NCI-H526 (cell line): ENCODE measurements around the gene PKD2.

Source experiments
- DNase-seq, 2 experiments: peaks; one replicate each; lab custom pipeline; 2025; lab: John Stamatoyannopoulos, UW

Gene PKD2

DNA sequence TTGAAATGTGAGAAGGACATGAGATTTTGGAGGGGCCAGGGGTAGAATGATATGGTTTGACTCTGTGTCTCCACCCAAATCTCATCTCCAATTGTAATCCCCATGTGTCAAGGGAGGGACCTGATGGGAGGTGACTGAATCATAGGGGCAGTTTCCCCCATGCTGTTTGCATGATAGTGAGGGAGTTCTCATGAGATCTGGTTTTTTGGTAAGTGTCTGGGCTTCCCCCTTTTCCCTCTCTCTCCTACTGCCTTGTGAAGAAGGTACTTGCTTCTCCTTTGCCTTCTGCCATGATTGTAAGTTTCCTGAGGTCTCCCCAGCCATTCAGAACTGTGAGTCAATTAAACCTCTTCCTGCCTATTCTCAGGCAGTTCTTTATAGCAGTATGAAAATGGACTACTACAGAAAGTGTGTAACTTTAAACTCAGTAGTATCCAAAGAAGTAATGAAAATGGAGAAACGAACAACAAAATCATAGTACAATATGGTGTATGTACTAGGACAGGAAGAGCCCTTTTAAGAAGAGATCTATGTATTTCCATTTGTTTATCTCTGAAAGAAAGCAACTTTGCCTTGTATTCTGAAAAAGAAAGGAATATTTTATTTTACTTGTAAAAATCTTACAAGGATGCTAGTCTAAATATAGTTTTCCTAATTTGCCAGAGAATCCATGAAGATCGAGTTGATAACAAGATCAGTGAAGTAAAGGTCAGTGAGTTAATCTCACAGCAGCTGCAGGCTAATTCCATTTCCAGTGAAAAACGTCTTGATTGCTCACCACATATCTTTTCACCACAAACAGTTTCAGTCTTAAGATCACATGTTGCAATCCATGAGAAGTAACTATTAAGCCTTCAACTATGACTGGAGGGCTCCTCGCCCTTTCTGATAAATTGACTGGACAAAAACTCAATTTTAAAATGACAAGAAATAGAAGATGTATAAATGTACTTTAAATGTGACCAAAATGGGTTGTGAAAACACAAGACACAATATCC is 20.5 kb downstream of the PKD2 start:
- DNase-seq, result no peak

- DNase-seq, result no peak
Measured at GRCh38 chr4:88028946-88029345, 21.5 kb downstream of the PKD2 start.

- DNase-seq, result no peak
Measured at GRCh38 chr4:88029556-88029955, 22.1 kb downstream of the PKD2 start.

- no peak for DNase-seq
Measured at GRCh38 chr4:88030565-88031310, 23.3 kb downstream of the PKD2 start.

DNA sequence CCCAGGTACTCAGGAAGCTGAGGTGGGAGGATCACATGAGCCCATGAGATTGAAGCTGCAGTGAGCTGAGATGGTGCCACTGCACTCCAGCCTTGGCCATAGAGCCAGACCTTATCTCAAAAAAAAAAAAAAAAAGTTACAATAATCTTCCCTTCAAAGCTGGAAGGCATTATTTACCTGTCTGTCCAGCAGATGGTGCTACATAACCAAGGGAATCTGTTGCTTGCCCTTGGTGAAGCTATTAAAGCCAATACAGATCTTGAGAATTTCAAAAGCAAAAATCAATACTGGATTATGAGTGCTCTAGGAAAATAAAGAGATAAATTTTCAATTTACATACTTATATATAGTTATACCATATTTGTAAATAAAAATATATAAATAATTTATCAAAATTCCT is 25.9 kb downstream of the PKD2 start:
- peak in 1 of 2 experiments; percentile 45 for DNase-seq

DNA sequence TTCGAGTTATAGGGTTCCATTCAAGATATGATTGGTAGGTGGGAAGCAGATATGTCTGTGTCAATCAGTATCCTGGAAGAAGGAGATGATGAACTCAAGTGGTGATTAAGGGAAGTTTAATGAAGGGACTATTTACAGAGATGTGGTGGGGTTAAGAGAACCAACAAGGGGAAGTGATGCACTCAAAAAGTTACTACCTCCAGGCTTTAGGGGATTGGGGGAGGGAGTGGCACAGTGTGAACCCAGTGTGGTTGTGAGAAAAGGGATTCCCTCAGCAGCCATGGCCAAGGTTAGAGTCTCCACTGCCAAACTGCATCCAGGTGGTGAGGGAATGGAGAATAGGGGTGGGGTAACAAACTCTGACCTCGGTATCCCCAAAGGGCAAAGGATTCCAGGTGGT is 27.9 kb downstream of the PKD2 start:
- DNase-seq, result no peak

DNA sequence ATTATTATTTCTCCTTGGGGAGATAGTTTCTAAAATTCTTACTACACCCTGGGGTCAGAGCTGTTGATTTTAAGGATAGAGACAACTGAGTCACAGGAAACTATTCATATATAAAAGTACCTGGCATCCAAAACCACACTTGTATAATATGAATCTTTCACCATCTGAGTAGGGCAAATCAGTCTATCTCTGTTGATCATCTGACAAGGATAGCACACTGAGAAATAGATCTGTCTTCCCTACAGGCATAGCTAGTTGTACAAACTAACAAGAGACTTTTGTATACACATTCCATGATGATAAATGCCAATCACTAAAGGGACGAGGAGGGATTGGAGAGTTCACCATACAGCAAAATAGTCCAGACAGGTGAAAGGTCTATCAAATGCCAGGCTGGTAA is 30.0 kb downstream of the PKD2 start:
- no peak for DNase-seq

DNA sequence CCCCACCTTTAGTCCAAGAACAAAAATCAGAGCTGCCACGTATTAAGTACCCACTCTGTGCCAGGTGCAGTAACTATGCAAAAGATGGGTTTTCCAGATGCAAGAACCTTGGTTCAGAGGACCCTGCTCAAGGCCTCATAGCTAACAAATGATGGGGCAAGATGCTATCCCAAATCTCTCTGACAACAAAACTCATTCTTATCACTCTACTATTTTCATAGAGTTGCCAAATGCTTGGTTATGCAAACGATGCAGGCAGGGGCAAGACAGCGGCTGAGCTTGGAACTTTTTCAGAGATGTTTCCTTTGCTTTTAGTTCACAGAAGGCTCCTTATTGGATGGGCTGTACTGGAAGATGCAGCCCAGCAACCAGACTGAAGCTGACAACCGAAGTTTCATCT is 30.5 kb downstream of the PKD2 start:
- DNase-seq, result no peak

DNA sequence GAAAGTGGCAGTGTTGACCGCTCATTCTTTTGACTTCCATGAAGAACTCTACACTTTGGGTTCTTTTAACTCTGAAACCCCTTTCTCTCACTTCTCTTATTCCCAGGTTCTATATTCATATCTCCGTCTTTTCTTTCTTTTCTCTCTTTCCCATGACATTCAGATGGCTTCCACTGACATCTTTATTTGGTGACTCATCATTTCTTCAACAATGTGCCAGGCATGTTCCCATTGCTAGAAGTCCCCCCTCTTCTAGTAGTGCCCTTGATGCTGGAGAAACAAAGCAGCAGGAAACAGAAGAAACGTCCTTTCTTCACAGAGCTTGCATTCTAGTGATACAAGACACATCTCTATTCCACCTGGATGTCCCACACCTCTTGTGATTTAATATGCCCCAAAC is 33.3 kb downstream of the PKD2 start:
- DNase-seq, result no peak

DNA sequence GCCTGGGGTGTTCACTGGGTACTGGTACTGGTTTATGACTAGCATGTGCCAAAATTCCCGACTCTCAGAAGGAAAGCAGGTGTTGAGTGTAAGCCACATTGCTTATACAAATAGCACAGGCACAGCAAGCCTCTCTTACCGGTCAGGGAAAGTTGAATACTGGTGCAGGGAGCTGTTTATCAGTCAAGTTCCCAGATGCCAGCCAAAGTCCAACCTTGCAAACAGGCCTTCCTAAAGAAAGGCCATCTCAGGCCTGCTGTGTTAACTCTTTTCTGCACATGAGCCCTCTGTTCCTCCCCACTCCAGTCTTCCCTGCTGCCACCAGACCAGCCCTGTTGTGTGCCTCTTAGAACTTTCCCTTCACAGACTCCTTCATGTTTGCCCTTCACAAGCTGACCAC is 34.2 kb downstream of the PKD2 start:
- no peak for DNase-seq

DNA sequence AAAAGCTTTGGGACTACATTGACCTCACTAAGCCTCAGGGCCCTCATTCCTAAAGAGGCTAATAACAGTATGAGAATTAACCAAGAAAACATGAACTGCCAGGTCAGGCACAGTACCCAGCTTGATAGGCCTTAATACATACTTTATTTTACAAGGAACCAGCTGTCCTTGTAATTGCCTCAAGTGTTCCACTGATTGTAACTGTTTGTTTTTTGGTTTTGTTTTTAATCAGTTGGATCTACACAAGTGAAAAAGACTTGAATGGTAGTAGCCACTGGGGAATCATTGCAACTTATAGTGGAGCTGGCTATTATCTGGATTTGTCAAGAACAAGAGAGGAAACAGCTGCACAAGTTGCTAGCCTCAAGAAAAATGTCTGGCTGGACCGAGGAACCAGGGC is 35.6 kb downstream of the PKD2 start:
- no peak for DNase-seq

- DNase-seq, result no peak
Measured at GRCh38 chr4:88043586-88044340, 36.3 kb downstream of the PKD2 start.

DNA sequence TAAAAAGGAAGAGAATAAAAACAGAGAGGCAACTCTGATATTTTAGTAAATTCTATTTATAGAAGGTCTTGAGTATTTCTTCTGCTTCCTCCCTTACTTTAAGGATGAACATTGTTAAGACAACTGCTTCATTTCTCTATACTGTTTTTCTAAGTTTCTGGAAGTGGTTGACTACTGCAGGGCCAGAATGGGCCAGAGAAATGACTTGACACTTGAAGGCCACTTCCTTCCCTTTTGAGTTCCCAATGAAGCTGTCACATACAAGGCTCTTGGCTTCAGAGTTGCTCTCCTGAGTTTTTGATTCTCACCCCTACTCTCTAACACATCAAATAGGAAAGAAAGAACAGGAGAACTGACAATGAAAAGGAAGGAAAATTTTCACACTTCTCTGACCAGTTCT is 37.6 kb downstream of the PKD2 start:
- DNase-seq, result no peak

DNA sequence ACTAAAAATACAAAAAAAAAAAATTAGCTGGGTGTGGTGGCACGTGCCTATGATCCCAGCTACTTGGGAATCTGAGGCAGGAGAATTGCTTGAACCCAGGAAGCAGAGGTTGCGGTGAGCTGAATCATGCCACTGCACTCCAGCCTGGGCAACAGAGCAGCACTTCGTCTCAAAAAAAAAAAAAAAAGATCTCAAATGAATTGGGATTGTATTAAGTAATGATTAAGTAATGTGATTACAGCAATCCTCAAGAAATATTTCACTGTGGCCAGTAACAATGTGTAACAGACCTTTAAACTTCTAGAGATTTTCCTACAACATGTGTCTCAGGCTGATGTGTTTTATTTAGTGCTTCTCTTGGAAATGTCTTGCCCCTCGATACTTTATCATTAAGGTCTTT is 46.8 kb downstream of the PKD2 start:
- DNase-seq, result no peak

GRCh38 chr4:88054901-88055300 is 47.5 kb downstream of the PKD2 start:
- peak in 1 of 2 experiments; percentile 29 for DNase-seq

GRCh38 chr4:88058295-88058694 is 50.9 kb downstream of the PKD2 start:
- DNase-seq, result no peak

DNA sequence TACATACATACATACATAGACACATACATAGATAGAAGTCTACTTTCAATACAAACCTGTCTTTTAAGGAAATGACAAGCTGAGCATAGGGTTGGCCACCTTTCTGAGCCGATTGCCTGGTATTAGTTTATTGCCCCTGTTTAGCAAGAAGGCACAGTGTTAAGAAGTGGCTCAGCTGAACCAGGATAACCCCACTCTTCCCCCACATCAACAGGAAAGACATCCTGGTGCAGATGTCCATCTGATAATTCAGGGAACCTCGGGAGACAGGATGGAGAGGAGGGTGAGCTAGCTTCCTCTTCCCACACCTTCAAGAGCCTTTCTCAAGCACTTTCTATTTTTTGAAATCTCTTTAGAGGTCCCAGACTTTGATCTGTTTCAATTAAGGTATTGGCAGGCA is 52.3 kb downstream of the PKD2 start:
- no peak for DNase-seq

DNA sequence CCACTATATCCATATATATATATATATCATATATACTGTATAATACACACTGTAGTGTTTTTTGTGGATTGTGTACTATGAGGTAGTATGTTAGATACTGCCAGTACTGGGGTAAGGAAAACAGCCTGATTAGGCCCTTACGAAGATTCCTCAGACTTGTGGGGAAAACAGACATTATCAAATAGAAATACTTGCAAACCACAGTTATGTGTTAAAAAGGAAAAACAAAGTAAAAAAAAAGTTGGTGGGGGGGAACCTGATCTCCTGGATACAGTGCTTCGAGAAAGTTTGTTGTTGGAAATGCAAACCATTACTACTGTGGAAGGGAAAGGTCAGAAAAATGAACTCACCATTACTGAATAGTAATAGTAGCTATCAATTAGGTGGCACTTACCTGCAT is 53.0 kb downstream of the PKD2 start:
- DNase-seq, result no peak

DNA sequence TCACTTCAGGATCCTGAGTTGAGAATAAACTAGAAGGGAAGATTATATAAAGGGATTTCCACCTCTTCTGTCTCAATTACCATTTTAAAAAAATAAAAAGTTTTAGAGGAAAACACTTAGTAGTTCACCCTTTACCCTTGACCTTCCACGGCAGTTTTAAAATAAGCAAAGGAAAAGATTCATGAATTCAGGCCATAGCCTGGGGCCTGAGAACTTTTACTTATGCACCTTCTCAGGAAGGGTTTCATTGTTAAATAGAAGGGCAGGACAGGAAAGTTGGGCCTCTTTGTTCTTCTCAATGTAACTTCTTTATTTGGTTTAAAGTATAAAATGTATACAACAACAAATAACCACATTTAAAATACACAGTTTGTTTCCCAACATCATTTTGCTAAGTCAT is 54.9 kb downstream of the PKD2 start:
- no peak for DNase-seq

DNA sequence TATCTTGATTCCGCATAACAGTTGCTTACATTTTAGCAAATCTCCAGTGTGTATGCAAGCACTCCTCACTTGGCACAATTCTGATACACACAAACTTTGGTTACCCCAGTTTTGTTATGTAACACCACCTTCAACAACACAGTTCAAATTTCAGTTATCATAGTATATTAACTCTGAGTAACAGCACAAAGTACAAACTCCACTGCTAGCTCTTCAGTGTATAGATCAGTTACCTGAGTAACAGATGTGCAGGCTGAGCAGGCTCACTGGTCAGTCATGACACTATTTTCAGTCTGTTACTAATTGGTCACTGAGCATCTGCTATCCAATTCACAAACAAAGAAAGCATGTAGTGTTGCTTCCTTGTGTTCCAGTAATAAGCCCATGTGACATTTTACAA is 55.4 kb downstream of the PKD2 start:
- DNase-seq, result no peak

GRCh38 chr4:88063634-88064296 is 56.3 kb downstream of the PKD2 start:
- DNase-seq, result no peak

DNA sequence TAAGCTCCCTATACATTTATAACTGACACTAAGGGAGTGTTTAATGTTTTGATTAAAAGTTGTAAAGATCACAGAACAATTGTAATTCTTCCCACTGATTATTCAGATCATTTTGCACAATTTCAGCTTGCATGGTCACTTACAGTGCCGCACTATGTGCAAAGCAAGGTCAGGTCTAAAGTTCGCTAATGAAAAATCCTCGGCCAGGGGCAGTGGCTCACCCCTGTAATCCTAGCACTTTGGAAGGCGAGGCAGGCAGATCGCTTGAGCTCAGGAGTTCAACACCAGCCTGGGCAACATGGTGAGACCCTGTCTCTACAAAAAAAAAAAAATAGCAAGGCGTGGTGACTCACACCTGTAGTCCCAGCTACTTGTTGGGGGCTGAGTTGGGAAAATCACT is 57.0 kb downstream of the PKD2 start:
- no peak for DNase-seq
